WTC11 (cell line): ENCODE data around the gene CYP27A1.

ENCODE experiments used
- ATF3 ChIP-seq: sonication (generic); formaldehyde crosslinking; conservative IDR thresholded peaks from 2 replicates; pipeline ENCODE4 v1.8.1; 2022; ENCODE audit warnings: mild to moderate bottlenecking, missing genetic modification reagents
- CREB1 ChIP-seq: sonication (generic); formaldehyde crosslinking; IDR thresholded peaks from 2 replicates; pipeline ENCODE4 v1.8.0; 2023; ENCODE audit warnings: mild to moderate bottlenecking, missing genetic modification reagents
- IRF2 ChIP-seq: sonication (generic); formaldehyde crosslinking; IDR thresholded peaks from 2 replicates; pipeline ENCODE4 v1.8.0; 2022; ENCODE audit warnings: low read depth, missing genetic modification reagents, borderline replicate concordance
- PREB ChIP-seq: sonication (generic); formaldehyde crosslinking; IDR thresholded peaks from 2 replicates; pipeline ENCODE4 v1.8.1; 2022; ENCODE audit warnings: mild to moderate bottlenecking, missing genetic modification reagents, moderate library complexity, borderline replicate concordance
- TEAD4 ChIP-seq: sonication (generic); formaldehyde crosslinking; IDR thresholded peaks from 2 replicates; pipeline ENCODE4 v1.8.0; 2022; ENCODE audit warnings: mild to moderate bottlenecking, missing genetic modification reagents
- ZNF232 ChIP-seq: sonication (generic); formaldehyde crosslinking; IDR thresholded peaks from 2 replicates; pipeline ENCODE4 v1.8.0; 2022; ENCODE audit warnings: mild to moderate bottlenecking, missing genetic modification reagents
- TF ChIP-seq, protein P1 (sequence below): fragments of 200-600 bp; IDR thresholded peaks from 2 replicates; pipeline ENCODE4 v1.8.0; 2022; ENCODE audit warnings: antibody characterized with exemption
- TF ChIP-seq, protein P2 (sequence below): sonication (generic); formaldehyde crosslinking; IDR thresholded peaks from 2 replicates; pipeline ENCODE4 v1.8.0; 2023; ENCODE audit warnings: mild to moderate bottlenecking, missing genetic modification reagents

GRCh38 chr2:218783688-218784087, 1.7 kb downstream of the CYP27A1 start:
- TF ChIP-seq ZNF232 (CRISPR knock-in tag) (no peak), TEAD4 (CRISPR knock-in tag) (no peak), IRF2 (CRISPR knock-in tag) (no peak), CREB1 (no peak), ATF3 (no peak), PREB (CRISPR knock-in tag) (no peak)
- TF ChIP-seq, protein P1, sequence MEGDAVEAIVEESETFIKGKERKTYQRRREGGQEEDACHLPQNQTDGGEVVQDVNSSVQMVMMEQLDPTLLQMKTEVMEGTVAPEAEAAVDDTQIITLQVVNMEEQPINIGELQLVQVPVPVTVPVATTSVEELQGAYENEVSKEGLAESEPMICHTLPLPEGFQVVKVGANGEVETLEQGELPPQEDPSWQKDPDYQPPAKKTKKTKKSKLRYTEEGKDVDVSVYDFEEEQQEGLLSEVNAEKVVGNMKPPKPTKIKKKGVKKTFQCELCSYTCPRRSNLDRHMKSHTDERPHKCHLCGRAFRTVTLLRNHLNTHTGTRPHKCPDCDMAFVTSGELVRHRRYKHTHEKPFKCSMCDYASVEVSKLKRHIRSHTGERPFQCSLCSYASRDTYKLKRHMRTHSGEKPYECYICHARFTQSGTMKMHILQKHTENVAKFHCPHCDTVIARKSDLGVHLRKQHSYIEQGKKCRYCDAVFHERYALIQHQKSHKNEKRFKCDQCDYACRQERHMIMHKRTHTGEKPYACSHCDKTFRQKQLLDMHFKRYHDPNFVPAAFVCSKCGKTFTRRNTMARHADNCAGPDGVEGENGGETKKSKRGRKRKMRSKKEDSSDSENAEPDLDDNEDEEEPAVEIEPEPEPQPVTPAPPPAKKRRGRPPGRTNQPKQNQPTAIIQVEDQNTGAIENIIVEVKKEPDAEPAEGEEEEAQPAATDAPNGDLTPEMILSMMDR = no peak
- TF ChIP-seq, protein P2, sequence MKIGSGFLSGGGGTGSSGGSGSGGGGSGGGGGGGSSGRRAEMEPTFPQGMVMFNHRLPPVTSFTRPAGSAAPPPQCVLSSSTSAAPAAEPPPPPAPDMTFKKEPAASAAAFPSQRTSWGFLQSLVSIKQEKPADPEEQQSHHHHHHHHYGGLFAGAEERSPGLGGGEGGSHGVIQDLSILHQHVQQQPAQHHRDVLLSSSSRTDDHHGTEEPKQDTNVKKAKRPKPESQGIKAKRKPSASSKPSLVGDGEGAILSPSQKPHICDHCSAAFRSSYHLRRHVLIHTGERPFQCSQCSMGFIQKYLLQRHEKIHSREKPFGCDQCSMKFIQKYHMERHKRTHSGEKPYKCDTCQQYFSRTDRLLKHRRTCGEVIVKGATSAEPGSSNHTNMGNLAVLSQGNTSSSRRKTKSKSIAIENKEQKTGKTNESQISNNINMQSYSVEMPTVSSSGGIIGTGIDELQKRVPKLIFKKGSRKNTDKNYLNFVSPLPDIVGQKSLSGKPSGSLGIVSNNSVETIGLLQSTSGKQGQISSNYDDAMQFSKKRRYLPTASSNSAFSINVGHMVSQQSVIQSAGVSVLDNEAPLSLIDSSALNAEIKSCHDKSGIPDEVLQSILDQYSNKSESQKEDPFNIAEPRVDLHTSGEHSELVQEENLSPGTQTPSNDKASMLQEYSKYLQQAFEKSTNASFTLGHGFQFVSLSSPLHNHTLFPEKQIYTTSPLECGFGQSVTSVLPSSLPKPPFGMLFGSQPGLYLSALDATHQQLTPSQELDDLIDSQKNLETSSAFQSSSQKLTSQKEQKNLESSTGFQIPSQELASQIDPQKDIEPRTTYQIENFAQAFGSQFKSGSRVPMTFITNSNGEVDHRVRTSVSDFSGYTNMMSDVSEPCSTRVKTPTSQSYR (CRISPR knock-in tag) = no peak
